VCaP (cell line): Measurements from ENCODE around the gene ATG2B.

Source experiments
- H3K27ac ChIP-seq: fragments of 450-650 bp; 2 replicates; pipeline ENCODE4 v1.5.1; 2017
- TF ChIP-seq, protein P1 (sequence below): fragments of 450-650 bp; conservative IDR thresholded peaks from 2 replicates; pipeline ENCODE4 v1.5.1; 2017; ENCODE audit warnings: mild to moderate bottlenecking, moderate library complexity

The ATG2B gene

DNA sequence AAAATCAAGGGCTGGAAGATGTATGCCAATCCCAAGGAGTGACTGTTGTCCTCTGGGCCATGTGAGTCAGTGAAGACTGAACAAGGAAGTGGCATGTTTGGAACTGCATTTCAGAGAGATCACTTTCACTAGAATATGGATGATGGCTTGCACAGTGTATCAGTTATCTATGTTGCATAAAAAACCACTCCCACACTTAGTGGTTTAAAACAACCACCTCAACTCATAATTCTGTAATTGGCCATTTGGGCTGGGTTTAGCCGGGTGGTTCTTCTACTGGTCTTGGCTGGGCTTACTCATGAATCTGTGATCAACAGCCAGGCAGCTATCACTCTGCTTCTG lies 91.7 kb downstream of the ATG2B start:
- TF ChIP-seq, protein P1, sequence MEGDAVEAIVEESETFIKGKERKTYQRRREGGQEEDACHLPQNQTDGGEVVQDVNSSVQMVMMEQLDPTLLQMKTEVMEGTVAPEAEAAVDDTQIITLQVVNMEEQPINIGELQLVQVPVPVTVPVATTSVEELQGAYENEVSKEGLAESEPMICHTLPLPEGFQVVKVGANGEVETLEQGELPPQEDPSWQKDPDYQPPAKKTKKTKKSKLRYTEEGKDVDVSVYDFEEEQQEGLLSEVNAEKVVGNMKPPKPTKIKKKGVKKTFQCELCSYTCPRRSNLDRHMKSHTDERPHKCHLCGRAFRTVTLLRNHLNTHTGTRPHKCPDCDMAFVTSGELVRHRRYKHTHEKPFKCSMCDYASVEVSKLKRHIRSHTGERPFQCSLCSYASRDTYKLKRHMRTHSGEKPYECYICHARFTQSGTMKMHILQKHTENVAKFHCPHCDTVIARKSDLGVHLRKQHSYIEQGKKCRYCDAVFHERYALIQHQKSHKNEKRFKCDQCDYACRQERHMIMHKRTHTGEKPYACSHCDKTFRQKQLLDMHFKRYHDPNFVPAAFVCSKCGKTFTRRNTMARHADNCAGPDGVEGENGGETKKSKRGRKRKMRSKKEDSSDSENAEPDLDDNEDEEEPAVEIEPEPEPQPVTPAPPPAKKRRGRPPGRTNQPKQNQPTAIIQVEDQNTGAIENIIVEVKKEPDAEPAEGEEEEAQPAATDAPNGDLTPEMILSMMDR, result no peak
- no peak overlapping the region for H3K27ac ChIP-seq

DNA sequence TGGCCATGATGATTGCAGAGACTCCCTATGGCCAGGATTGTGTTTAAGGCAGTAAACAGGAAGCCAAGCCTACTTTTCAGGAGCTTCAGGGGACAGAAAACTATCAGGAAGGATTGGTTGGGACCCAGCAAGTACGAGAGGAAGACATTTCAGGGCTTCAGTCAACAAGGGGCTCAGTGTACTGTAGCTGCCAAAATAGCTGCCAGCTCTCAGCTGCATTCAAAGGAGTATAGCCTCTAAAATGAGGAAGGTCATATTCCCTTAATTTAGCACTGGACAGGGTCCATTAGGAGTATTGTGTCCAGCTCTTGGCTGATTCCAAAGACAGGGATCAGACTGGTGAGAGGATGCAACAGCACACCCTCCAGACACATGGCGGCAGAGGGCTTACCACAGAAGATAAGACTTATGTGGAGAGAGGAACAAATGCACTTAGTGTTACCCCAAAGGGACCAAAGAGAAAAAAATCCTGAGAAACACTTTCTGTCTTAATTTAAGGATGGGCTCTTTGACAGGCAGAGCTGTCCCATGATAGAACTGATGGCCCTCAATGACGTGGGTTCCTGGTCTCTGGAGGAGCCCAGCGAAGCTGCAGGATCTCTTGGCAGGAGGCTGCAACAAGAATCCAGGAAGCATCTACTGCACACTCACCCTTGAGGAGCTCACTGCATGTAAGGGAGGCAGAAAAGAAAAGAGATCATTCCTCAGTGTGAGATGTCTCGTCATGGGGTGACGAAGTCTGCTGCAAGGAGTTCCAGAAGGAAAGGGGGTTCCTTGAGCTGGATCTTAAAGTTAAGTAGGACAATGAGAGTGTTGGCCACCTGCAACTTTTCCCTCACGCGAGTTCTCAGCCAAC lies 92.3 kb downstream of the ATG2B start:
- no peak overlapping the region for H3K27ac ChIP-seq
- TF ChIP-seq, protein P1, result no peak

DNA sequence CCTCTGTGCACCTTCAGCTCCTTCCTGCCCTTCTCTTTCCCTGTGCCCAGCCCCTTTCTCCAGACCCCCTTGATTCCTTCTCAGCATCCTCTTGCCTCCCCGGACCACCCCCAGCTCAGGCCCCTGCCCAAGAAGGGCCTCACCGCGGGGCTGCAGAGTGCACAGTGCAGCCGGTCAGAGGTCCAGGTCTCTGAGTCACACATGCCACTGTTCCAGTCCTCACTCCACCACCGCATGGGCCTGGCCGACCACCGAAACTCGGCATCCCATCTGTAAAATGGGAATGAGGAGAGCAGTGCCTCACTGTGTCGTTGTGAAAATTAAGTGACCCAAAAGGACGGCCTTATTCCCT lies 93.8 kb downstream of the ATG2B start:
- TF ChIP-seq, protein P1, result no peak
- H3K27ac ChIP-seq, result no peak overlapping the region

DNA sequence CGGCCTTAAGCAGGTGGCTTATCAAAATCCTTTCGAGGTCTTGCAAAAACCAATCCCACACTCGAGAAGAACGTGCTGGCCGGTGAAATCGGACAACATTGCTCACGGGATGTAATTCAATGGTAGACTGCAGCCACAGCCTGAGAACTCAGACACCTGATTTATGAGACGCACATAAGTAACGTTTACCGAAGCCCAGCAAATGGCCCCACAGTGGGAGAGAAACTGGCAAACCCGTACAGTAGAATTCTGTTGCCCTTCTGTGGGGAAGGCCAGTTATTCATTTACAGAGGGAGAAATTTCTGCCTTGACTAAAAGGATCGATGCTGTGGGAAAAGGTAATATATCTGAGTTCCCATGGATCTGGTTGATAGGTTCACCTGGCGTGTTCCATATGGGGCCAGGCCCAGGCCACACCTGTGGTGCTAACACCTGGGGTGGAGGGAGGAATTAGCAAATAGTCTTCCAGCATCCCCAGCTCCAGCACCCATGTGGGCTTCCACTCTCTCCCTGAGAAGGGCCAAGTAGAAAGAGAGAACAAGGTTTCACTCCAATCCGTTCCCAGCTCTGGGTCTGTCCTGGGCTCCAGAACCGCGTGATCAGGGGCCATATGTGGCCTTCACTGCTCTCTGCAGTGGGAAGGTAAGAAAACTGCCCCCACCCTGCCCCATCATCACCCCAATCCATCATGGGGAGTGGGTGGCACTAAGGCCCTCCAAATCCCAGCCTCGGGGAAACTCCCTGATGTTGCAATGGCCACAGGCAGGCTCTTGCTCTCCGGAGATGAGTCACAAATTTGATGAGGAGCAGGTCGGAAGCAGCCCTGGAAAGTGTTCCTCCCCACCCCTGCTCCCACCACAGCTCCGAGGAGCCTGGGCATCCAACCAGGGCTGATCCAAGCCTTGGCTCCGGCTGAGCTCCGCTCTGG lies 94.4 kb downstream of the ATG2B start:
- TF ChIP-seq, protein P1, result no peak
- no peak overlapping the region for H3K27ac ChIP-seq

DNA sequence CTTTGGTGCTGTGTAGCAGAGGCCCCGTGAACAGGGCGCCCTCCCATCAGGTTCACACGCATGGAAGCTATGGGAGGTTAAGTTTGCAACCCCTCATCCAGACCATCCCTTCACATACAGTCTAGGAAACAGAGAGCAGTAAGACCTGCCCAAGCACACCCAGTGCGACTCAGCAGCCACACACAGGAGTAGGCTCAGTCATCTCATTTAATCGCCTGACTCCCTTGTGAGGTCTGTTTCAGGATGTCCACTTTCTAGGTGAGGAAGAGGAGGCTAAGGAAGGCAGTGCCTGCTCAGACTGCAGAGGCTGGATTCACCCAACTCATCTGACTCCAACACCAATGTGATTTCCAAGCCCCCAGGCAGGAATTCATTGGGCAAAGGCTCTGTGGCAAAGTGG lies 95.2 kb downstream of the ATG2B start:
- TF ChIP-seq, protein P1, result no peak
- H3K27ac ChIP-seq, result no peak overlapping the region

DNA sequence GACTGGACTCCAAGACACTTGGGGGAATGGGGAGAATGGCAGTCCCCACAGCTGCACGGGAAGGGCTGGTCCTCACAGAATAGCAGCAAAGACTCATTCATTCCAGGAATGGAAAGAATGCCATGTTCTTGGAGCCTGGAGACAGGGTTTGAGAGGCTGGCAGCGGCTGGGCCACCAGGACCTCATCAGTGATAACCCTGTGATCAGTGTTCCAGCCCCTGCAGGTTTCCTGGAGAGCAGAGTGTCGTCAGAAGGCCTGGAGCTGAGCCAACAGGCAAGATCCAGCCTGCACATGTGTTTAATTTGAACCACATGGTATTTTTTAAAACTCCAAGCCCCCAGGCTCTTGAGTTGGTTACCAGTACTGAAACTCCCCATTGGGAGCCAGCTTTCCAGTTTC lies 95.8 kb downstream of the ATG2B start:
- TF ChIP-seq, protein P1, result no peak
- H3K27ac ChIP-seq, result no peak overlapping the region

DNA sequence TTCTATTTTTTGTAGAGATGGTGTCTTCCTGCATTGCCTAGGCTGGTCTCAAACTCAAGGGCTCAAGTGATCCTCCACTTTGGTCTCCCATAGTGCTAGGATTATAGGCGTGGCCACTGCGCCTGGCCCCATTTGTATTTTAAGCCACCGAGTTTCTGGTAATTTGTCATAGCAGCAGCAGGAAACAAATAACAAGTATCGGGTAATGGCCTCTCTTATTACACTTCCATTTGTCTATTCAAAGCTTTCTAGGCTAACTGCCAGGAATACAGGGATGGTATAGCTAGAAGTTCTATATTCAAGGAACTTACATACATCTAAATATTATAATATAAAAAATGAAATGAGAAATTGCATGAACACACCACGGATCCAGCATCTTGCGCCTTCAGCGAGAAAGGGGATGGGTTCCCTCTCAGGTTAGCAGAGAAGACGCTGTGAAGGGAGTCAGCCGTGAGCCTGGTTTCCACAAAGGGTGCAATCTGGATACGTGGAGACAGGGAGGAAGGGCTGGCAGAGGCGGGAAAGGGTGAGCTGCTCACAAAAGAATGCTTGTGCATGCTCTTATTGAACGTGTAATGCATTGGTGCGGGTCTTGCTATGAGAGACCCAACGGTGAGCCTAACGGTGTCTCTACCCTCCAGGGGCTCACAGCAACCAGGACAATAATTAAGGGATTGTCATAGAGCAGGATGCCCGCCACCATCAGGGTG lies 97.6 kb downstream of the ATG2B start:
- H3K27ac ChIP-seq, result no peak overlapping the region
- TF ChIP-seq, protein P1, result no peak
